GM21367 (cell line): ENCODE results near the gene OR2Y1.
"Not testable (repeated sequence)": the region's sequence is repeated elsewhere in the genome, so short reads cannot be mapped to it uniquely, and the experiment has no call there.

ENCODE experiments used
- ATAC-seq: cut with Tn5 transposase; IDR thresholded peaks from one replicate; pipeline ENCODE4 v1.9.1; 2021; ENCODE audit not compliant: unreplicated experiment

Gene OR2Y1

GRCh38 chr5:180739958-180740357 lies at the start of gene OR2Y1:
OR2Y1 (minus strand) TSS chr5:180740058; CDS start chr5:180740058, 0 bp downstream.
- no peak for ATAC-seq

GRCh38 chr5:180788651-180789410 lies 49.0 kb upstream of the OR2Y1 start:
- not testable (repeated sequence) for ATAC-seq

- no peak for ATAC-seq
Measured at GRCh38 chr5:180787711-180788431, 48.0 kb upstream of the OR2Y1 start.

GRCh38 chr5:180786531-180787398 lies 46.9 kb upstream of the OR2Y1 start:
- no peak for ATAC-seq

- ATAC-seq, result no peak
Measured at GRCh38 chr5:180785794-180786221, 46.0 kb upstream of the OR2Y1 start.

GRCh38 chr5:180785121-180785781 lies 45.4 kb upstream of the OR2Y1 start:
- no peak for ATAC-seq

- ATAC-seq, result peak; percentile 62
Measured at GRCh38 chr5:180784497-180785097, 44.7 kb upstream of the OR2Y1 start.

GRCh38 chr5:180783340-180784052 lies 43.6 kb upstream of the OR2Y1 start:
- ATAC-seq, result no peak

GRCh38 chr5:180782748-180783147 lies 42.9 kb upstream of the OR2Y1 start:
- no peak for ATAC-seq

GRCh38 chr5:180781900-180782326 lies 42.1 kb upstream of the OR2Y1 start:
- not testable (repeated sequence) for ATAC-seq

GRCh38 chr5:180779985-180780610 lies 40.2 kb upstream of the OR2Y1 start:
- ATAC-seq, result no peak

- ATAC-seq, result no peak
Measured at GRCh38 chr5:180777475-180777874, 37.6 kb upstream of the OR2Y1 start.

- no peak for ATAC-seq
Measured at GRCh38 chr5:180776376-180776775, 36.5 kb upstream of the OR2Y1 start.

GRCh38 chr5:180775624-180776023 lies 35.8 kb upstream of the OR2Y1 start:
- no peak for ATAC-seq

GRCh38 chr5:180771839-180772238 lies 32.0 kb upstream of the OR2Y1 start:
- no peak for ATAC-seq

GRCh38 chr5:180769821-180770220 lies 30.0 kb upstream of the OR2Y1 start:
- no peak for ATAC-seq

GRCh38 chr5:180755601-180756000 lies 15.7 kb upstream of the OR2Y1 start:
- ATAC-seq, result no peak

GRCh38 chr5:180744253-180744652 lies 4.4 kb upstream of the OR2Y1 start:
- no peak for ATAC-seq

- no peak for ATAC-seq
Measured at GRCh38 chr5:180742727-180743126, 2.9 kb upstream of the OR2Y1 start.
